ENCODE measurements around the gene KIAA1958. TPM values are rescaled to one million over a fixed set of nuclear protein-coding genes. Genes with fewer than 3 reads are reported as not detected.

KIAA1958 gene
- polyA plus RNA-seq, 2 of the 4 experiments (the other 2 are of a cell fraction): 2.2 to 3.7 TPM

- POLR2A ChIA-PET: interaction anchor here (1.0 kb wide), 1 partner anchor 16 kb away, joined by 4 read pairs; the partner anchor contains the start of gene KIAA1958
- Histone ChIP-seq H3K9me3 (no peaks in the 10 kb centered on the region), H3K4me3 (no peak overlapping the region), H3K4me1 (peaks cover 30% of the 10 kb centered on the region), H3K27ac (no peak overlapping the region), H3K4me2 (no peak overlapping the region)
- no peak for ATAC-seq
- DNase-seq (ENCODE audit: low read depth in 1 of 2, low spot score in 1 of 2): no peak
- FAIRE-seq: no peak
- CTCF ChIA-PET: interaction anchor here (0.7 to 0.8 kb wide), 2 partner anchors 12 to 960 kb away, joined by 3 to 5 read pairs; no protein-coding TSS in a partner anchor
- TF ChIP-seq NPAS2 (CRISPR knock-in tag; IDR thresholded peaks at IDR 0.05; ENCODE audit: borderline replicate concordance) (no peak), RFX5 (IDR thresholded peaks at IDR 0.05) (no peak), HEYL (CRISPR knock-in tag; IDR thresholded peaks at IDR 0.05) (no peak), CEBPB (IDR thresholded peaks at IDR 0.05) (no peak), MAZ (IDR thresholded peaks at IDR 0.05; ENCODE audit: borderline replicate concordance, low read depth, low read length) (no peak), RARB (CRISPR knock-in tag; IDR thresholded peaks at IDR 0.05) (no peak), KDM5A (IDR thresholded peaks at IDR 0.05) (no peak), JUN (IDR thresholded peaks at IDR 0.05) (no peak)
- WGBS (ENCODE audit: missing lambda C conversion rate): 94% methylated on average over 5 of the region's 5 CpGs
Observed at GRCh38 chr9:112503170-112503569, 16.5 kb downstream of the KIAA1958 start.

DNA sequence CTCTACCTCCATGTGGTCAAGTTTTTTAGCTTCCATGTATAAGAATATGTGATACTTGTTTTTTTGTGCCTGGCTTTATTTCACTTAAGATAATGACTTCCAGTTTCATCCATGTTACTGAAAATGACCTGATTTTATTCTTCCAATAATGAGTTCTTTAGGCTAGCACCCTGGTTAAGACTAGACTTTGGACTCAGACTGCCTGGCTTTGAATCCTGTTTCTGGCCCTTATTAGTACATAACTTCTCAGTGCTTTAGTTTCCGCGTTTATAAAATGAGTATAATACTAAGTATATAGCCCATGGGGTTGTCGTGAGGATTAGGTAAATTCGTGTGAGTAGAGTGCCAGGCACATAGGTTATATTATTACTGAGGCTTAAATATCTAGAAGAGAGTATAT lies 18.5 kb downstream of the KIAA1958 start:
- no peak for DNase-seq (ENCODE audit: low read depth in 1 of 2, low spot score in 1 of 2)
- WGBS (ENCODE audit: missing lambda C conversion rate): 78% methylated on average over 4 of the region's 4 CpGs
- Histone ChIP-seq H3K4me2 (no peak overlapping the region), H3K9me3 (no peaks in the 10 kb centered on the region), H3K27ac (no peak overlapping the region), H3K4me1 (peaks cover 30% of the 10 kb centered on the region), H3K4me3 (no peak overlapping the region)
- ATAC-seq: no peak
- CTCF ChIA-PET: no interaction called here
- POLR2A ChIA-PET: no interaction called here
- no peak for FAIRE-seq
- TF ChIP-seq EHMT2 (IDR thresholded peaks at IDR 0.05; ENCODE audit: low read depth): no peak
- no peak for TF ChIP-seq RNF2 (IDR thresholded peaks at IDR 0.05; ENCODE audit: borderline replicate concordance, low read depth)
- TF ChIP-seq RFX5 (IDR thresholded peaks at IDR 0.05): no peak
- TF ChIP-seq MAFK (IDR thresholded peaks at IDR 0.05; ENCODE audit: partially characterized antibody): no peak
- no peak for TF ChIP-seq POLR2AphosphoS2 (conservative IDR thresholded peaks at IDR 0.05; ENCODE audit: low read length)
- TF ChIP-seq EHF (CRISPR knock-in tag; IDR thresholded peaks at IDR 0.05): no peak
- TF ChIP-seq ELK1 (IDR thresholded peaks at IDR 0.05; ENCODE audit: low read depth, low read length): no peak
- TF ChIP-seq SMC3 (IDR thresholded peaks at IDR 0.05): no peak
- no peak for TF ChIP-seq BCL3 (IDR thresholded peaks at IDR 0.05)
- TF ChIP-seq MAZ (IDR thresholded peaks at IDR 0.05; ENCODE audit: borderline replicate concordance, low read depth, low read length): no peak
- TF ChIP-seq RAD21 (conservative IDR thresholded peaks at IDR 0.05 in 1 of 2, IDR thresholded peaks at IDR 0.05 in 1 of 2): no peak
- no peak for TF ChIP-seq HOXB13 (CRISPR knock-in tag; IDR thresholded peaks at IDR 0.05; ENCODE audit: low read depth)
- TF ChIP-seq CTCF (IDR thresholded peaks at IDR 0.05): no peak
- TF ChIP-seq HOXB5 (CRISPR knock-in tag; IDR thresholded peaks at IDR 0.05): no peak
- no peak for TF ChIP-seq KDM1A (IDR thresholded peaks at IDR 0.05; ENCODE audit: low read depth)
- no peak for TF ChIP-seq POLR2A (IDR thresholded peaks at IDR 0.05; ENCODE audit: low read length)
- no peak for TF ChIP-seq BHLHE40 (IDR thresholded peaks at IDR 0.05; ENCODE audit: low read depth, low read length)
- TF ChIP-seq HMGXB4 (CRISPR knock-in tag; IDR thresholded peaks at IDR 0.05; ENCODE audit: borderline replicate concordance): no peak
- no peak for TF ChIP-seq ZFP36 (IDR thresholded peaks at IDR 0.05; ENCODE audit: borderline replicate concordance, partially characterized antibody)
